Measurements from ENCODE around the gene AURKB. TPM values are rescaled to one million over a fixed set of nuclear protein-coding genes. Genes with fewer than 3 reads are reported as not detected.

AURKB gene
- total and polyA plus RNA-seq, 7 experiments from 2014 or later = 1.1 to 97.7 (median 1.3) TPM; not detected in 2

DNA sequence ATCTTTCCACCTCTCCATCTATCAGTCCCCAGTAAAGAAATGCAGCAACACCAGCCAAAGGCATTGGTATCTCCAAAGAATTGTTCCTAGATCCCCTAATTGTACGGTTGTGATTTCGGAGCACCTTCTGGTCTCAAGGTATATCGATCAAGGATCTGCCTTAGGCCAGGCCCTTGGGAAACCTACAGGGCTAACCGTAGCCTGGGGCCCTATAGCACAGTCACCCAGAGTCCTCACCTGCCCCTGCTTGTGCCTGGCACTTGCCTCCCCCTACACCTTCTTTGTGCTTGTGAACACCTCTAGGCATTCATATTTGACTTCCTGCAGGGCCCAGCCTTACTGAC lies 16.8 kb upstream of the AURKB start:
- H3K4me3 Mint-ChIP-seq = peak overlapping the region in 8 of 10 donors; percentile 17 to 70 (median 60)
- DNase-seq (no peak), ATAC-seq (no peak)
- peak overlapping the region; percentile 33 for H3K27ac ChIP-seq (ENCODE audit: low read depth, low read length)
- H3K27ac Mint-ChIP-seq = peak overlapping the region; percentile 77 to 100 (median 91)
- H3K36me3 ChIP-seq (ENCODE audit: control insufficient read depth in 2 of 3, insufficient read depth in 3 of 3, low read length in 3 of 3) = peaks cover 40 to 53% (median 44%) of the 10 kb centered on the region in 3 experiments
- peaks cover 0 to 6% (median 0%) of the 10 kb centered on the region in 5 donors for H3K27me3 Mint-ChIP-seq
- CTCF ChIA-PET = interaction anchor here (7.2 kb wide), 1 partner anchor 20 kb away, joined by 70 read pairs; the partner anchor contains the start of genes CTC1 and PFAS
- H3K36me3 Mint-ChIP-seq = peaks cover 28 to 56% (median 37%) of the 10 kb centered on the region in 5 donors
- peaks cover 29 to 71% (median 54%) of the 10 kb centered on the region in 7 donors for H3K4me1 Mint-ChIP-seq
- peaks cover 0 to 21% (median 0%) of the 10 kb centered on the region in 11 donors for H3K9me3 Mint-ChIP-seq
- intact Hi-C loops (cut with micrococcal nuclease) = loop anchor here (10.0 kb wide), 5 partner anchors 158 to 1212 kb away; partner anchors contain the start of genes CCDC42 (in 1 of the 2), CHD3 (in 1 of the 2), NDEL1 (in 1 of the 2) and RNASEK (in 1 of the 2)
- no peaks in the 10 kb centered on the region for H3K9me3 ChIP-seq (ENCODE audit: control insufficient read depth in 2 of 3, low read length in 3 of 3)
- H3K4me1 ChIP-seq (ENCODE audit: control insufficient read depth in 2 of 2, insufficient read depth in 2 of 2, low read length in 2 of 2) = peaks cover 23 to 26% of the 10 kb centered on the region in 2 donors
- no peak overlapping the region for H3K4me3 ChIP-seq (ENCODE audit: low read length)
- H3K27me3 ChIP-seq (ENCODE audit: control insufficient read depth in 2 of 2, insufficient read depth in 2 of 2, low read length in 2 of 2) = no peaks in the 10 kb centered on the region
- POLR2A ChIA-PET = interaction anchor here (1.2 to 10.9 kb wide), 6 partner anchors 8 to 88 kb away, joined by 3 to 436 read pairs (median 124); partner anchors contain the start of genes BORCS6, CTC1, PFAS and SLC25A35

GRCh38 chr17:8226536-8227237 lies 16.3 kb upstream of the AURKB start:
- POLR2A ChIA-PET = interaction anchor here (1.2 to 10.9 kb wide), 8 partner anchors 9 to 88 kb away, joined by 3 to 436 read pairs (median 102); partner anchors contain the start of genes AURKB, BORCS6, CTC1 and PFAS
- H3K9me3 ChIP-seq (ENCODE audit: control insufficient read depth in 2 of 3, low read length in 3 of 3) = no peaks in the 10 kb centered on the region
- peaks cover 23 to 26% of the 10 kb centered on the region in 2 donors for H3K4me1 ChIP-seq (ENCODE audit: control insufficient read depth in 2 of 2, insufficient read depth in 2 of 2, low read length in 2 of 2)
- Mint-ChIP-seq H3K4me1 (peaks cover 29 to 74% (median 54%) of the 10 kb centered on the region in 7 donors), H3K27ac (peak overlapping the region; percentile 77 to 100 (median 91)), H3K36me3 (peaks cover 28 to 56% (median 36%) of the 10 kb centered on the region in 5 donors), H3K4me3 (peak overlapping the region; percentile 57 to 72 (median 68)), H3K9me3 (peaks cover 0 to 25% (median 0%) of the 10 kb centered on the region in 11 donors), H3K27me3 (peaks cover 0 to 10% (median 0%) of the 10 kb centered on the region in 5 donors)
- peak overlapping the region; percentile 54 for H3K27ac ChIP-seq (ENCODE audit: low read depth, low read length)
- CTCF ChIA-PET = interaction anchor here (7.2 kb wide), 1 partner anchor 20 kb away, joined by 70 read pairs; the partner anchor contains the start of genes CTC1 and PFAS
- no peak overlapping the region for H3K4me3 ChIP-seq (ENCODE audit: low read length)
- H3K36me3 ChIP-seq (ENCODE audit: control insufficient read depth in 2 of 3, insufficient read depth in 3 of 3, low read length in 3 of 3) = peaks cover 35 to 48% (median 38%) of the 10 kb centered on the region in 3 experiments
- H3K27me3 ChIP-seq (ENCODE audit: control insufficient read depth in 2 of 2, insufficient read depth in 2 of 2, low read length in 2 of 2) = no peaks in the 10 kb centered on the region
- intact Hi-C loops (cut with micrococcal nuclease) = loop anchor here (1.0 to 10.0 kb wide), 6 partner anchors 107 to 1212 kb away; partner anchors contain the start of genes CCDC42 (in 1 of the 2), CHD3 (in 1 of the 2), NDEL1 (in 1 of the 2) and RNASEK (in 1 of the 2)
- ATAC-seq (no peak), DNase-seq (peak in 1 of 9 donors; percentile 66)

- peaks cover 0 to 13% (median 0%) of the 10 kb centered on the region in 5 donors for H3K27me3 Mint-ChIP-seq
- peaks cover 29 to 75% (median 56%) of the 10 kb centered on the region in 7 donors for H3K4me1 Mint-ChIP-seq
- no peak overlapping the region for H3K4me3 ChIP-seq (ENCODE audit: low read length)
- CTCF ChIA-PET = interaction anchor here (1.2 to 7.2 kb wide), 3 partner anchors 21 to 75 kb away, joined by 3 to 70 read pairs (median 3); partner anchors contain the start of genes CTC1 and PFAS
- H3K9me3 ChIP-seq (ENCODE audit: control insufficient read depth in 2 of 3, low read length in 3 of 3) = no peaks in the 10 kb centered on the region
- H3K36me3 ChIP-seq (ENCODE audit: control insufficient read depth in 2 of 3, insufficient read depth in 3 of 3, low read length in 3 of 3) = peaks cover 30 to 41% (median 35%) of the 10 kb centered on the region in 3 experiments
- H3K27ac Mint-ChIP-seq = peak overlapping the region; percentile 77 to 100 (median 91)
- peak; percentile 31 to 89 (median 79) for DNase-seq
- POLR2A ChIA-PET = interaction anchor here (0.6 to 10.9 kb wide), 12 partner anchors 9 to 791 kb away, joined by 3 to 436 read pairs (median 42); partner anchors contain the start of genes AURKB, BORCS6, CTC1 and PFAS
- intact Hi-C loops (cut with micrococcal nuclease) = loop anchor here (1.0 to 10.0 kb wide), 6 partner anchors 107 to 1211 kb away; partner anchors contain the start of genes CCDC42 (in 1 of the 2), CHD3 (in 1 of the 2), NDEL1 (in 1 of the 2) and RNASEK (in 1 of the 2)
- peak overlapping the region; percentile 23 to 72 (median 68) for H3K4me3 Mint-ChIP-seq
- peaks cover 23 to 26% of the 10 kb centered on the region in 2 donors for H3K4me1 ChIP-seq (ENCODE audit: control insufficient read depth in 2 of 2, insufficient read depth in 2 of 2, low read length in 2 of 2)
- peaks cover 28 to 54% (median 32%) of the 10 kb centered on the region in 5 donors for H3K36me3 Mint-ChIP-seq
- H3K9me3 Mint-ChIP-seq = peaks cover 0 to 30% (median 0%) of the 10 kb centered on the region in 11 donors
- no peaks in the 10 kb centered on the region for H3K27me3 ChIP-seq (ENCODE audit: control insufficient read depth in 2 of 2, insufficient read depth in 2 of 2, low read length in 2 of 2)
- peak; percentile 8 for ATAC-seq
- peak overlapping the region; percentile 54 for H3K27ac ChIP-seq (ENCODE audit: low read depth, low read length)
Observed at GRCh38 chr17:8225813-8226535, 15.6 kb upstream of the AURKB start.

- peak overlapping the region; percentile 11 to 97 (median 66) for H3K4me3 Mint-ChIP-seq
- no peak for DNase-seq
- intact Hi-C loops (cut with micrococcal nuclease) = loop anchor here (5.0 to 10.0 kb wide), 6 partner anchors 53 to 1210 kb away; partner anchors contain the start of genes CCDC42 (in 1 of the 2), CHD3 (in 1 of the 2), NDEL1 (in 1 of the 2) and RNASEK (in 1 of the 2)
- Histone ChIP-seq H3K36me3 (ENCODE audit: control insufficient read depth in 2 of 3, insufficient read depth in 3 of 3, low read length in 3 of 3) (peaks cover 22 to 33% (median 29%) of the 10 kb centered on the region in 3 experiments), H3K27me3 (ENCODE audit: control insufficient read depth in 2 of 2, insufficient read depth in 2 of 2, low read length in 2 of 2) (no peaks in the 10 kb centered on the region), H3K27ac (ENCODE audit: low read depth, low read length) (peak overlapping the region; percentile 42), H3K4me3 (ENCODE audit: low read length) (no peak overlapping the region), H3K4me1 (ENCODE audit: control insufficient read depth in 2 of 2, insufficient read depth in 2 of 2, low read length in 2 of 2) (peaks cover 23 to 26% of the 10 kb centered on the region in 2 donors), H3K9me3 (ENCODE audit: control insufficient read depth in 2 of 3, low read length in 3 of 3) (no peaks in the 10 kb centered on the region)
- peaks cover 0 to 17% (median 0%) of the 10 kb centered on the region in 5 donors for H3K27me3 Mint-ChIP-seq
- ChIA-PET POLR2A (interaction anchor here (0.5 to 10.9 kb wide), 17 partner anchors 8 to 790 kb away, joined by 3 to 436 read pairs (median 19); partner anchors contain the start of genes ALOXE3, AURKB, BORCS6 and CTC1), CTCF (interaction anchor here (1.2 to 7.2 kb wide), 3 partner anchors 22 to 76 kb away, joined by 3 to 70 read pairs (median 3); partner anchors contain the start of genes CTC1 and PFAS)
- H3K36me3 Mint-ChIP-seq = peaks cover 23 to 53% (median 30%) of the 10 kb centered on the region in 5 donors
- no peak for ATAC-seq
- peaks cover 0 to 35% (median 0%) of the 10 kb centered on the region in 11 donors for H3K9me3 Mint-ChIP-seq
- H3K4me1 Mint-ChIP-seq = peaks cover 32 to 83% (median 62%) of the 10 kb centered on the region in 7 donors
- peak overlapping the region; percentile 83 to 100 (median 96) for H3K27ac Mint-ChIP-seq
Observed at GRCh38 chr17:8224891-8225812, 14.8 kb upstream of the AURKB start.

Data from naive thymus-derived CD4-positive, alpha-beta T cell (primary cell).